NT2/D1 (cell line): ENCODE results near the gene TMEM45B.

Experiments used
- YY1 ChIP-seq: IDR thresholded peaks from 2 replicates; pipeline ENCODE4 v1.6.1; 2011; ENCODE audit not compliant: insufficient read length, insufficient read depth
- ZNF274 ChIP-seq: IDR thresholded peaks from 2 replicates; pipeline ENCODE4 v1.6.1; 2011; ENCODE audit warnings: mild to moderate bottlenecking, low read depth, low read length

GRCh38 chr11:129849447-129850130 is 33.9 kb downstream of the TMEM45B start:
- TF ChIP-seq ZNF274 = no peak
- TF ChIP-seq YY1 = no peak
